Measurements from ENCODE around the gene ITPA.
"Not testable (repeated sequence)": the region's sequence is repeated elsewhere in the genome, so short reads cannot be mapped to it uniquely, and the experiment has no call there.

The ITPA gene

GRCh38 chr20:3208786-3209256 is 477 bp upstream of the ITPA start:
- peak overlapping the region; percentile 92 for H3K4me3 ChIP-seq (ENCODE audit: low read depth, low read length)
- DNase-seq (ENCODE audit: low read depth) = peak; percentile 15
- TF ChIP-seq, protein P1, sequence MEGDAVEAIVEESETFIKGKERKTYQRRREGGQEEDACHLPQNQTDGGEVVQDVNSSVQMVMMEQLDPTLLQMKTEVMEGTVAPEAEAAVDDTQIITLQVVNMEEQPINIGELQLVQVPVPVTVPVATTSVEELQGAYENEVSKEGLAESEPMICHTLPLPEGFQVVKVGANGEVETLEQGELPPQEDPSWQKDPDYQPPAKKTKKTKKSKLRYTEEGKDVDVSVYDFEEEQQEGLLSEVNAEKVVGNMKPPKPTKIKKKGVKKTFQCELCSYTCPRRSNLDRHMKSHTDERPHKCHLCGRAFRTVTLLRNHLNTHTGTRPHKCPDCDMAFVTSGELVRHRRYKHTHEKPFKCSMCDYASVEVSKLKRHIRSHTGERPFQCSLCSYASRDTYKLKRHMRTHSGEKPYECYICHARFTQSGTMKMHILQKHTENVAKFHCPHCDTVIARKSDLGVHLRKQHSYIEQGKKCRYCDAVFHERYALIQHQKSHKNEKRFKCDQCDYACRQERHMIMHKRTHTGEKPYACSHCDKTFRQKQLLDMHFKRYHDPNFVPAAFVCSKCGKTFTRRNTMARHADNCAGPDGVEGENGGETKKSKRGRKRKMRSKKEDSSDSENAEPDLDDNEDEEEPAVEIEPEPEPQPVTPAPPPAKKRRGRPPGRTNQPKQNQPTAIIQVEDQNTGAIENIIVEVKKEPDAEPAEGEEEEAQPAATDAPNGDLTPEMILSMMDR (conservative IDR thresholded peaks at IDR 0.05; ENCODE audit: low read depth, low read length) = no peak

DNA sequence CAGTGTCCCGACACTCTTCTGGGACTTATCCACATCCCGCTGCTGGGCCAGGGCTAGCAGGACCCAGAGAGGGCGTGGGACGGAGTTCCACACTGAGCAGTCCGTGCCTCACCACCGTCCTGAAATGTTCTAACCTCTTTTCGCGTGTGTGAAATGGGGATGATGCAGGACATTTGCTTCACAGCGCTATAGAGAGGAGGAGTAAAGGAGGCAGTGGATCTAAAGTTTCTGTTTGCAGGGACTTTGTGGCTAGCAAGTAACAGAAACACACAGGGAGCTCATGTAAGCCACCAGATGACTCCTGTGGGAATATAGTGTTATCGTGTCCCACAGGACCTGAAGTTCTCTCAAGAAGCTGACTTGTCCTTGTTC is 634 bp downstream of the ITPA start:
- H3K4me3 ChIP-seq (ENCODE audit: low read depth, low read length) = peak overlapping the region; percentile 92
- TF ChIP-seq, protein P1 (conservative IDR thresholded peaks at IDR 0.05; ENCODE audit: low read depth, low read length) = no peak
- DNase-seq (ENCODE audit: low read depth) = peak; percentile 25

GRCh38 chr20:3210346-3210745 is 1.0 kb downstream of the ITPA start:
- TF ChIP-seq, protein P1 (conservative IDR thresholded peaks at IDR 0.05; ENCODE audit: low read depth, low read length) = no peak
- no peak for DNase-seq (ENCODE audit: low read depth)
- peak overlapping the region; percentile 92 for H3K4me3 ChIP-seq (ENCODE audit: low read depth, low read length)

- no peak for DNase-seq (ENCODE audit: low read depth)
- TF ChIP-seq, protein P1 (conservative IDR thresholded peaks at IDR 0.05; ENCODE audit: low read depth, low read length) = no peak
- no peak overlapping the region for H3K4me3 ChIP-seq (ENCODE audit: low read depth, low read length)
Observed at GRCh38 chr20:3213226-3213625, 3.9 kb downstream of the ITPA start.

DNA sequence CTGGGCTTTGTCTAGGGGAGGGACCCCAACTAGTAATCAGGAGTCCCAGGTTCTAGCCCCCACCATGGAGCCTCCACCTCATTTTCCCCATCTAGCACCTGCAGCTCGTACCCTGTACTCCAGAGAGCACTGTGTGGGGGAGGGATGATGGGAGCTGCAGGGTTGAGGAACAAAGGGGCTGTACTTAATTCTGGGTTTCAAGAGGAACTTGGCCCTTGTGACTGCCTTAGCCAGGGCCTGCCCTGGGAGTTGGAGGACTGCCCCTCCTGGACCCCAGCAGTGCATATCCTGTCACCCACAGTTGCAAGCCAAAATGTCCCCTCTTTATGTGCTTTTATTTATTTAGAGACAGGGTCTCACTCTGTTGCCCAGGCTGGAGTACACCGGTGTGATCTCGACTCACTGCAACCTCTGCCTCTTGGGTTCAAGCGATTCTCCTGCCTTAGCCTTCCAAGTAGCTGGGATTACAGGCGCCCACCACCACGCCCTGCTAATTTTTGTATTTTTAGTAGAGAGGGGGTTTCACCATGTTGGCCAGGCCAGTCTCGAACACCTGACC is 6.1 kb downstream of the ITPA start:
- not testable (repeated sequence) for H3K4me3 ChIP-seq (ENCODE audit: low read depth, low read length); DNase-seq (ENCODE audit: low read depth)

DNA sequence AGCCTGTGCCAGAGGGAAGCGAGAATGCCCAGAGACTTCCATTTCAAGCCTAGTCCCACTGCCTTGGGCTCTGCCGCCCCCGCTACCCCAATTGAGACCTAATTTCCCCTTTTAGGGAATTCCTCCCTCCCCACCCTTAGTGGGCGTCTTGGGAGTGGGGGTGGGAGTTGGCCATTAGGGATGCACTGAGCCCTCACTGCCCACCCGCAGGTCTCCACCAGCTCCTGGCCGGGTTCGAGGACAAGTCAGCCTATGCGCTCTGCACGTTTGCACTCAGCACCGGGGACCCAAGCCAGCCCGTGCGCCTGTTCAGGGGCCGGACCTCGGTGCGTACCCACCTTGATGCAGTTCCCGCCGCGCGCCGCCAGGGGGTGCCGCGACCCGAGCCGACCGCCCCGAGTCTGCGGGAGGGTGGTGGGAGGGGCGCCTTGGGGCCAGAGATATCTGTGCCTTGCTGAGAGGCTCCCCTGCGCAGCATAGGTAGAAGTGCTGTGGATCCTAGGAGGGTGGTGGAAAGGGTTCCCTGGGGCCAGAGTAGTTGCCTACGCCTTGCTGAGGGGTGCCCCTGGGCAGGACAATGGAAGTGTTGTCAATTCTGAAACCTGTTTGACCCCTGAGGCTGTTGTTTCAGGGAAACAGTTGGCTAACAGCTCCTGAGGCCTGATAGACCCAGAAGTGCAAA is 9.2 kb downstream of the ITPA start:
- H3K4me3 ChIP-seq (ENCODE audit: low read depth, low read length) = no peak overlapping the region
- DNase-seq (ENCODE audit: low read depth) = peak; percentile 45
- TF ChIP-seq, protein P1 (conservative IDR thresholded peaks at IDR 0.05; ENCODE audit: low read depth, low read length) = peak; percentile 70

DNA sequence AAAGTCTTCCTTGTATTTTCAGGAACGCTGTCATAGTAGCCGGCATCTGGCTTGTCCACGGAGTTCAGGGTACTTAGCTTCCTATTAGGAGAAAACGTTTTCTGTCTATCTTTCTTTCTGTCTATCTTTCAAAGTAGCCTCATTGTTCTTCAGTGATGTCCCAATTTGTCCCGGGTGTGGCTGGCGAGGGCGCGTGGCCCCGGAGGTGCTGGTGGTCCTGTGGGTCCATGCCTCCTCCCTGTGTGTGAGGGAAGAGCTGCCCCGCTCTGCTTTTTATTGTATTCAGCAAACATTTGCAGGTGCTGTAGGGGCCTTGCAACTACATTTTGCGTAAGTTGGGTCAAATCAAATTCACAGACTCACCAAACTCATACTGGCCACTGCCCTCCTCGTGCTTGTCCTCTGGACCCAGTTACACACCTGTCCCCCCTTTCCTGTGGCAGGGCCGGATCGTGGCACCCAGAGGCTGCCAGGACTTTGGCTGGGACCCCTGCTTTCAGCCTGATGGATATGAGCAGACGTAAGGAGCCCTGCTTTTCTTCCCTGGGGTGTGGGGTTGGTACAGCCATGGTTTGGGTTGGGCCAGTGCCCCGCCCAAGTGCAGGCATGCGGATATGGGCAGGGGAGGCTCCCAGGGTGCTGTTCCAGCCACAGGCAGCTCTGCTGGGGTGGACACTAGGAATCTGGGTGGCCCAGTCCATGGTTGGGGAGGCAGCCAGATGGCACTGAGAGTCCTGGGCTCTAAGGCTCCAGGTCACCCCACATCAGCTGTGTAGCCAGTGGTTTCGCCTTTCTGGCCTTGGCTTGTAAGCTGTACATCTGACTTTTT is 12.3 kb downstream of the ITPA start:
- DNase-seq (ENCODE audit: low read depth) = no peak
- no peak overlapping the region for H3K4me3 ChIP-seq (ENCODE audit: low read depth, low read length)
- TF ChIP-seq, protein P1 (conservative IDR thresholded peaks at IDR 0.05; ENCODE audit: low read depth, low read length) = no peak
